ENCODE data around the gene TMEM141.

The TMEM141 gene

DNA sequence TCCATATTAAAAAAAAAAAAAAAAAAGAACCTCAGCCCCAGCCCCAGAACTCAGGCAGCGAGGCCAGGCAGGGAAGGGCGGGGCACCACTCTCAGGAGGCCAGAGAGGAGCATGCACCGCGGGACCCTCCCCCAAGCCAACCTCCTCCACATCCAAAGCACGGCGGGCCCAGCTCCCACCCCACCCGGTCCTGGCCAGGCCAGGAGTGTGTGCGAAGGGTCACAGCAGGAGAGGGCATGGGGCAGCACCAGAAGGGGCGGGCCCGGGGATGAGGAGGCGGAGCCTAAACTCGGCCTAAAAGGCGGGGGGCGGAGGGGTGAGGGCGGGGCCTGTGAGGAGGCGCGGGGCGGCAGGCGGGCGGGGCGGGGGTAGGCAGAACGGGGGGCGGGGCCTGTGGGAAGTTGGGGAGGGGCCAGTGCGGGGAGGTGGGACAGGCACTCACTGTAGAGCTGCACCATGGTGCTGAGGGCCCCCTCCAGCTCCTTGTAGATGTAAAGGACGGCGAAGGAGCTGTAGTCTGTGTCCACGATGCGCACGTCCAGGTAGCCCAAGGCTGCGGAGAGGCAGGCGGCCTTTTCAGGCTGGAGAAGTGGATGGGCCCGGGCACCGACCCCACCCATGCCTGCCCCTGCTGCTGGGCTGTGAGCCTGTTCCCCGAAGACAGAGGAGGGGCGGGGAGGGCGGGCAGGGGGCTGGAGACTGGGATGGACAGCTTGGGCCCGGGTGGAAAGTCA lies 28.1 kb upstream of the TMEM141 start:
- TF ChIP-seq, protein P1, sequence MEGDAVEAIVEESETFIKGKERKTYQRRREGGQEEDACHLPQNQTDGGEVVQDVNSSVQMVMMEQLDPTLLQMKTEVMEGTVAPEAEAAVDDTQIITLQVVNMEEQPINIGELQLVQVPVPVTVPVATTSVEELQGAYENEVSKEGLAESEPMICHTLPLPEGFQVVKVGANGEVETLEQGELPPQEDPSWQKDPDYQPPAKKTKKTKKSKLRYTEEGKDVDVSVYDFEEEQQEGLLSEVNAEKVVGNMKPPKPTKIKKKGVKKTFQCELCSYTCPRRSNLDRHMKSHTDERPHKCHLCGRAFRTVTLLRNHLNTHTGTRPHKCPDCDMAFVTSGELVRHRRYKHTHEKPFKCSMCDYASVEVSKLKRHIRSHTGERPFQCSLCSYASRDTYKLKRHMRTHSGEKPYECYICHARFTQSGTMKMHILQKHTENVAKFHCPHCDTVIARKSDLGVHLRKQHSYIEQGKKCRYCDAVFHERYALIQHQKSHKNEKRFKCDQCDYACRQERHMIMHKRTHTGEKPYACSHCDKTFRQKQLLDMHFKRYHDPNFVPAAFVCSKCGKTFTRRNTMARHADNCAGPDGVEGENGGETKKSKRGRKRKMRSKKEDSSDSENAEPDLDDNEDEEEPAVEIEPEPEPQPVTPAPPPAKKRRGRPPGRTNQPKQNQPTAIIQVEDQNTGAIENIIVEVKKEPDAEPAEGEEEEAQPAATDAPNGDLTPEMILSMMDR (IDR thresholded peaks at IDR 0.05), result no peak

DNA sequence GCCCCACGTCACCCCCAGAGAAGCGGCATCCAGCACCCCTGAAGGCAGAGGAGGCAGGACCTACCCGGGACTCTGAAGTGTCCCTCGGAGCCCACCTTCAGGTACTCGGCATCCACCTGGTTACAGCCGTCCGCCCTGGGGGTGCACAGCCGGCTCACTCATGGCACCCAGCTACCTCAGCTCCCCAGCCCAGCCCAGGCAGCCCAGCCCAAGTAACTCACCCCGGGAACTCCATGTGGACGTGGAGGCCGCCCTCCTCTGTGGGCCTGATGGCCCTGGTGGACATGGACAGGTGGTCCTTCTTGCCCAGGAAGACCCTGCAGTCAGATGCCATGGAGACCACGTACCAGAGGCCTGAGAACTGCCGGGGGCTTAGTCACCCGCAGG lies 27.5 kb upstream of the TMEM141 start:
- TF ChIP-seq, protein P1 (IDR thresholded peaks at IDR 0.05), result no peak

DNA sequence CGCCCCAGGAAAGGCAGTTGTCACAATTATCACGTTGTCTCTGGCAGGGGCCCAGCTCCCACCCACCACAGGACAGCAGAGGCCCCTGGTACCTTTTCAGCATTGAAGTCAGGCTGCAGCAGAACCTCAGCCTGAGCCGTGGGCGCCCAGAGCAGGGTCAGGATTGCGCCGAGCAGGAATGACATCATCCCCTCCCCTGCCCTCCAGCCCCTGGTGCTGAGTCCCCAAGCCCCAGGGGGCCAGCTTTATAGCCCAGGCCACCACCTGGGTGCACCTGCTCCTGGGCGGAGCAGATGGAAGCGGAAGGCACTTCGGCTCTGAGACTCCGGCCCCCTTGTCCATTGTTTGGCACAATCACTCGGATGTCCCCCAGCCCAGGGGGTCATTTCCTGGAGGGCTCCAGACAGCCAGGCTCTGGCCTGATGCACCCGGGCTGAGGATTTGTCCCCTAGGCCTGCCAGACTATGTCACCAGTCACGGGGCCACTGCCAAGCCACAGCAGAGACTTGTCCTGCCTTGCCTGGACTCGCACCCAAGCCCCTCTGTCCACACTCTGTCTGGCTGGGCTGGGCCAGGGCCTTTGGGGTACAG lies 26.7 kb upstream of the TMEM141 start, which contains the start of gene LCN15:
Gene LCN15 (minus strand): TSS at position 218 of the 591 bp plus-strand sequence. CDS start 30 bp downstream, at position 188.
- TF ChIP-seq, protein P1 (IDR thresholded peaks at IDR 0.05), result no peak

DNA sequence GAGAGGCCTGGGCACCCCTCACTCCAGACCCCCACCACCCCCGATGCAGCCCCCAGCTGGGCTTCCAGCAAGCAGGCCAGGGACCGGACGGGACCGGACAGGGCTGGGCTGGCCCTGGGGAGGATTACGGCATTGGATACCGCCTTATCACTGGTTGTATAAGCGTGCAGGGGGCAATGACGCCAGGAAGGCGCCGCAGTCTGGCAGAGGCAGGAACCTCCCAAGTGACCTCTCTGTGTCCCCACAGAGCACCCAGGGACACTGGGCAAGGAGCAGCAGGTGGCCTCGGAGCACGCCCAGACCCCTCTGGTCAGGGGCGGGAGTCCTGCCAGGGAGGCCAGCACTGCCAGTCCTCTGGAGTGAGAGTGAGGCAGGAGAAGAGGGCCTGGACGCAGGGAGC lies 26.1 kb upstream of the TMEM141 start:
- TF ChIP-seq, protein P1 (IDR thresholded peaks at IDR 0.05), result no peak

DNA sequence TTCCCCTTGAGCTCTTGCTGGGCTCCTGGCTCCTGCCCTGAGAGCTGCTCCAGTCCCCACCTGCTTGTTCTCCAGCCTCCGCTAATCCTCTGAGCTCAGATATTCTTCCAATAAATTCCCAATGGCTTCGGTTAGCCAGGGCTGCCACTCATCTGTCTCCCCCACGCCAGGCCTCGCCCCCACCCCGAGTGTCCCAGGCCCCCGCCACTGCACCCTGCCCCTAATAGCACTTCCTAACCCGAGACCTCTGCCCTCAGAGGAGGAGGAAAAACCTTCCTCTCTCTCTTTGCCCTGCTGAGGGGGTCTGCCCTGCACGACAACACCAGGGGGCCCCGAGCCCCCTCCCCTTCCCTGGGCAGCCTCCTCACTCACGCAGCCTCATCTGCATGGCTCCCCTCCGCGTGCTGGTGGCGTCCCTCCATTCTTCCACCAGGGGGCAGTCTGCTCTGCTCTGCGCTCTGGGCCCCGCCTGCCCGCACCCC lies 21.4 kb upstream of the TMEM141 start:
- TF ChIP-seq, protein P1 (IDR thresholded peaks at IDR 0.05), result peak; percentile 65

DNA sequence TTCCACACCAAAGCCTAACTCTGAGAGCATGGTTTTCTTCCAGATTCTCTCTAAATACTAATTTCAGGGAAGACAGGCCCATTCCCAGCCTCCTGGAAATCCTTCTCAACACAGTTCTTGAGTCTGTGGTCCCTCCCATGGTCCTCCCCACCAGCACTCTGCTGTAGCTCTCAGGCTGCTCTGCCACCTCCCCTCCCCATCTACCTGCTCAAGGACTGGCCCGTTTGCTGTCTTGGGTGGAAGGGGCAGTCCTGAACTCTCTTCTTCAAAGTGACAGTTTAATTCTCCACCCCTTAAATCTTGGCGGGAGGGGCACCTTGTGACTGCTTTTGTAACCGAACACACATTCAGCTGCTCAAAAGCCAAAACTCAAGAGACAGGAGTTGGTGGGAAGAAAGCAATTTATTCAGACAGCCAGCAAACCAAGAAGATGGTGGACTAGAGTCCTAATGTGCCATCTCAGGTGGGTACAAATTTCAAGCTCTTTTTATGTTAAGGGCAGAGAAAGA lies 19.2 kb upstream of the TMEM141 start:
- TF ChIP-seq, protein P1 (IDR thresholded peaks at IDR 0.05), result no peak

DNA sequence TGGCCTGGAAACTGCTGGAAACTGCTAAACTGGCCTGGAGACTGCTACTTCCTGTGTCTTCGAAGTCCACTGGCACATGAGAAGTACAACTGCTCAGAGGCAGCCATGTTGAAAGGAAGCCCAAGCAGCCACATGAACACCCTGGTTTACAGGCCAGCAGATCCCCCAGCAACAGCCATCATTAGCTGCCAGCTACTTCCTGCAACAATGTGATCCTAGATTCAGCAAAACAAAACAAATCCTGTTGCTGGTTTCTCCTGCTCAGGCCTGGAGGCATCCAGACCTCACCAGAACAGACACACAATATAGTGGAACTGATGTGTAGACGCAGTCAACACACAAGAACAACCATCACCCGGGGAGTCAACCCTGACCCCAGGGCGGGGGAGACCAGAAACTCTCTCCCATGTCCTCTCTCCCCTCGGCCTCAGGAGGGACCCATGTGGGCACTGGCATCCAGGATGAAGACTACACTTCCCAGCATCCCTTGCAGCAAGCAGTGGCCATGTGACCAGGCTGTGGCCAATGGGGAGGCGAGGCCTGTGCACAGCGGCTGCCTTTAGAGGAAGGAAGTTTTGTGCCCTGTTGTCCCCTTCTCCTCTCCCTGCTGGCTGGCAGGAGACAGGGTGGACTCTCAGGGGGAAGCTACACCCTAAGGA lies 17.6 kb upstream of the TMEM141 start:
- TF ChIP-seq, protein P1 (IDR thresholded peaks at IDR 0.05), result no peak
